GM12878 (cell line): ENCODE results near the gene SLC6A9. TPM values are rescaled to one million over a fixed set of nuclear protein-coding genes. Genes with fewer than 3 reads are reported as not detected.
A peak's percentile ranks its signal among the peaks of the same experiment; 100 is the strongest.

Experiments
- ATF3 ChIP-seq: IDR thresholded peaks from 2 replicates; pipeline ENCODE4 v1.6.1; 2011; ENCODE audit warnings: low read depth, mild to moderate bottlenecking, low read length, moderate library complexity, borderline replicate concordance; ENCODE audit errors: extremely low read depth
- BACH1 ChIP-seq: fragments of 450-650 bp; IDR thresholded peaks from 2 replicates; pipeline ENCODE4 v1.6.1; 2017; ENCODE audit warnings: mild to moderate bottlenecking, borderline replicate concordance
- FOXK2 ChIP-seq: fragments of 450-650 bp; IDR thresholded peaks from 2 replicates; pipeline ENCODE4 v1.6.1; 2017; ENCODE audit warnings: mild to moderate bottlenecking, moderate library complexity
- KLF5 ChIP-seq: fragments of 450-650 bp; IDR thresholded peaks from 2 replicates; pipeline ENCODE4 v1.6.1; 2014; ENCODE audit warnings: mild to moderate bottlenecking; ENCODE audit not compliant: partially characterized antibody
- NR2F1 ChIP-seq: fragments of 450-650 bp; conservative IDR thresholded peaks from 2 replicates; pipeline ENCODE4 v1.6.1; 2017; ENCODE audit warnings: mild to moderate bottlenecking
- PAX8 ChIP-seq: fragments of 450-650 bp; IDR thresholded peaks from 2 replicates; pipeline ENCODE4 v1.6.1; 2017; ENCODE audit warnings: mild to moderate bottlenecking, moderate library complexity
- RBBP5 ChIP-seq: fragments of 200-600 bp; sonication (generic); conservative IDR thresholded peaks from 2 replicates; pipeline ENCODE4 v1.6.1; 2016
- SP1 ChIP-seq: IDR thresholded peaks from one replicate; pipeline ENCODE4 v1.6.1; 2011; ENCODE audit warnings: low read depth, low read length
- SPI1 ChIP-seq: IDR thresholded peaks from 2 replicates; pipeline ENCODE4 v1.6.1; 2011; ENCODE audit warnings: low read depth, mild to moderate bottlenecking, low read length, moderate library complexity, borderline replicate concordance; ENCODE audit not compliant: insufficient read depth
- STAT1 ChIP-seq: fragments of 450-650 bp; conservative IDR thresholded peaks from 2 replicates; pipeline ENCODE4 v1.6.1; 2014; ENCODE audit warnings: antibody characterized with exemption, mild to moderate bottlenecking
- ZBTB40 ChIP-seq: fragments of 450-650 bp; IDR thresholded peaks from 2 replicates; pipeline ENCODE4 v1.6.1; 2016; ENCODE audit warnings: mild to moderate bottlenecking, moderate library complexity, borderline replicate concordance
- polyA plus RNA-seq, 11 experiments: library from polyadenylated mRNA; depleted of rRNA in 4 of 11; unstranded in 6 of 11; stranded (reverse) in 5 of 11; fragments of >200 nt; fragmentation: Nextera tagmentation in 4 of 11; fragmentation: Illumina TruSeq in 1 of 11; extraction: Ambion mirVana in 4 of 11; extraction: Trizol in 1 of 11; gene quantifications; 1 replicate in 1 of 11; 2 replicates in 10 of 11; pipeline versions ENCODE4 v1.2.1 to v1.2.3, GENCODE V29; 2011 to 2016; ENCODE audit warnings: inconsistent platforms in 2 of 11, missing spikeins in 2 of 11, low read depth in 1 of 11
- total RNA-seq, 4 experiments: library from RNA; depleted of rRNA in 3 of 4; stranded (reverse); fragments of >200 nt in 3 of 4; fragmentation: Illumina TruSeq in 1 of 4; extraction: Trizol in 1 of 4; gene quantifications; 2 replicates each; pipeline versions ENCODE4 v1.2.1 to v1.2.3, GENCODE V29; 2013 to 2021

SLC6A9 gene
- total and polyA plus RNA-seq, 10 of the 15 experiments (the other 5 are each of a cell fraction or from before 2014, with no cell fraction given) = 0.02 to 2.0 (median 0.63) TPM

GRCh38 chr1:44029911-44030604 is 1.2 kb downstream of the SLC6A9 start (continued):
- no peak for TF ChIP-seq SPI1
- peak; percentile 35 for TF ChIP-seq SP1
- TF ChIP-seq RBBP5 = no peak
- TF ChIP-seq KLF5 = peak; percentile 65
- no peak for TF ChIP-seq ATF3
- TF ChIP-seq BACH1 = 0 out of 2 replicates have a peak, but pooled peaks have one; percentile 17
- TF ChIP-seq NR2F1 = peak; percentile 14; the same call in 1 of the 2 replicates
- TF ChIP-seq FOXK2 = no peak
- no peak for TF ChIP-seq PAX8
- TF ChIP-seq ZBTB40 = no peak
- no peak for TF ChIP-seq STAT1
